Activated CD4-positive, alpha-beta T cell treated with anti-CD3 and anti-CD28 coated beads for 36 hours (primary cell): ENCODE measurements around the gene RPL4. TPM values are rescaled to one million over a fixed set of nuclear protein-coding genes. Genes with fewer than 3 reads are reported as not detected.
"Not testable (repeated sequence)": the region's sequence is repeated elsewhere in the genome, so short reads cannot be mapped to it uniquely, and the experiment has no call there.

ENCODE experiments used
- ATAC-seq: fragments of 200-7000 bp; cut with Tn5 transposase; one replicate; pipeline ENCODE4 v1.10.0; 2021; ENCODE audit warnings: mild to moderate bottlenecking, moderate library complexity
- CTCF ChIA-PET: fragments of 350-600 bp; sonication (Branson Sonifier 250); formaldehyde crosslinking; loops from one replicate; lab custom pipeline; 2021; ENCODE audit warnings: antibody characterized with exemption; lab: Charles Lee
- POLR2A ChIA-PET: fragments of 350-600 bp; sonication (Branson Sonifier 250); formaldehyde crosslinking; loops from one replicate; lab custom pipeline; 2021; ENCODE audit warnings: antibody characterized with exemption, inconsistent platforms; lab: Charles Lee
- DNase-seq: peaks from one replicate; pipeline ENCODE4 v3.0.0-alpha.2; 2020
- H3K27ac Mint-ChIP-seq: one replicate; pipeline ENCODE4 v1.8.0; 2021; ENCODE audit warnings: mixed read lengths
- H3K27me3 Mint-ChIP-seq: one replicate; pipeline ENCODE4 v1.8.0; 2021; ENCODE audit warnings: mixed read lengths
- H3K36me3 Mint-ChIP-seq: one replicate; pipeline ENCODE4 v1.8.0; 2021; ENCODE audit warnings: low read depth, mixed read lengths
- H3K4me1 Mint-ChIP-seq: one replicate; pipeline ENCODE4 v1.8.0; 2021; ENCODE audit warnings: mixed read lengths
- H3K4me3 Mint-ChIP-seq: one replicate; pipeline ENCODE4 v1.8.0; 2021; ENCODE audit warnings: mild to moderate bottlenecking, moderate library complexity, mixed read lengths
- H3K9me3 Mint-ChIP-seq: one replicate; pipeline ENCODE4 v1.8.0; 2021; ENCODE audit warnings: low read depth, mixed read lengths
- intact Hi-C, 2 experiments: fragments of 100-400 bp; cut with DNase I in 1 of 2; cut with micrococcal nuclease in 1 of 2; formaldehyde crosslinking; loops; one replicate each; pipeline versions ENCODE4 v1.14.2 to v1.15.1; 2022 to 2024; cut with DNase I, micrococcal nuclease
- total RNA-seq, 2 experiments: library from RNA; stranded (reverse); gene quantifications; one replicate each; pipeline ENCODE4 v1.2.3, GENCODE V29; 2021

RPL4 gene
- total RNA-seq, 2 experiments from 2014 or later = 4,227 to 4,959 TPM

DNA sequence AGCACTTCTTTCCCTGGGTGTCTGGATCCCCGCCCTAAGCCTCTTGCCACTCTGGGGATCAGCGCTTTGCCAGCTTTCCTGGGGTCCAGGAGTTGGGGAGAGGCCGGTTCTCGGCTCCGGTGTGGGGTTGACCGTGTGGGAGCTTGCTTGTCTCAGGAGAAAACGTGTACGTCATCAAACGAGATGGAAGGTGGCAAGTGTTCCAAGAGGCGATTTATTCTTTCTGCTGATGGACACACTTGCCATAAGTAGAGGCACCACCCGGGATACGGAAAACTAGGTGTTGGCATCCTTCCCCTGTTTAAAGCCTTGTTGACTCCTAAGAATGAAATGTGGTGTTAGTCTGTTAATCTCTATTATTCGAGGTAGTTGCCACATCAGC is 766 bp upstream of the RPL4 start:
- CTCF ChIA-PET = interaction anchor here (0.7 to 2.8 kb wide), 6 partner anchors 8 to 437 kb away, joined by 3 to 15 read pairs (median 5); partner anchors contain the start of genes MAP2K1 and SNAPC5
- H3K4me1 Mint-ChIP-seq = peaks cover 50% of the 10 kb centered on the region
- peak overlapping the region; percentile 88 for H3K4me3 Mint-ChIP-seq
- intact Hi-C loops = loop anchor here (1.0 to 10.0 kb wide), 8 partner anchors 8 to 1321 kb away; partner anchors contain the start of genes SNAPC5 (in 2 of the 2), CLPX (in 1 of the 2), DENND4A (in 1 of the 2) and DPP8 (in 1 of the 2)
- POLR2A ChIA-PET = interaction anchor here (0.8 kb wide), 1 partner anchor 11 kb away, joined by 3 read pairs; no protein-coding TSS in a partner anchor
- peak overlapping the region; percentile 98 for H3K27ac Mint-ChIP-seq
- ATAC-seq = no peak
- DNase-seq = no peak
- no peaks in the 10 kb centered on the region for H3K27me3 Mint-ChIP-seq
- H3K36me3 Mint-ChIP-seq = peaks cover 49% of the 10 kb centered on the region
- H3K9me3 Mint-ChIP-seq = no peaks in the 10 kb centered on the region

- ChIA-PET CTCF (interaction anchor here (2.8 kb wide), 1 partner anchor 117 kb away, joined by 15 read pairs; the partner anchor contains the start of gene MAP2K1), POLR2A (interaction anchor here (0.6 to 0.8 kb wide), 2 partner anchors 12 to 743 kb away, joined by 3 to 5 read pairs; no protein-coding TSS in a partner anchor)
- no peaks in the 10 kb centered on the region for H3K27me3 Mint-ChIP-seq
- H3K4me1 Mint-ChIP-seq = peaks cover 58% of the 10 kb centered on the region
- no peaks in the 10 kb centered on the region for H3K9me3 Mint-ChIP-seq
- peak overlapping the region; percentile 88 for H3K4me3 Mint-ChIP-seq
- ATAC-seq = no peak
- intact Hi-C loops = loop anchor here (1.0 to 10.0 kb wide), 11 partner anchors 117 to 1319 kb away; partner anchors contain the start of genes MAP2K1 (in 2 of the 2), TIPIN (in 2 of the 2), CLPX (in 1 of the 2) and DENND4A (in 1 of the 2)
- peak overlapping the region; percentile 98 for H3K27ac Mint-ChIP-seq
- DNase-seq = no peak
- H3K36me3 Mint-ChIP-seq = peaks cover 57% of the 10 kb centered on the region
These were observed 684 bp downstream of the RPL4 start for GRCh38 chr15:66503780-66504562.

DNA sequence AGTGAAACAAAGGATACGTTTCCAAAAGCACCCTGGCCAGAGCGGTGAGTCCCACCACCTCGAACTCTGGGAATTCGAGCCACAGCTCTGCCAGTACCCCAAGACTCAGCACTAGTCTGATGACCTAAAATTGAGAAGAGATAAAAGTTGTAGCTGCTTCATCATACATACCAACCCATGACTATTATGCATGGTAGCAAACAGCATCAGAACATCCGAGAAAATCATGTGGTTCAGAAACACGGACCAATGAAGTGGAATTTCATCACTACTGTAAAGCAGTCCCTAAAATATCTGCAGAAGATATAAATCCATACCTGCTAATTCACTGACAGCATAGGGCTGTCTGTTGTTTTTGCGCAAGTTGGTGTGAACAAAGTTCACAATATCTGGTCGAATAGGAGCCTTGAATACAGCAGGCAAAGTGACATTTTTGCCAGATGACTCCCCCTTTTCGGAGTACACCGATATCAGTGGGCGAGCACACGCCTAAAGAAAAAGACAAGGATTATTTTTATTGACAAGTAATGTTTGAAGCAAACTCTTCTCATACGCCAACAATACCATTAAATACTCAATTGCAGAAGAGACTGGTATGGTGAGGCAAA is 1.5 kb downstream of the RPL4 start:
- ATAC-seq, POLR2A ChIA-PET, H3K9me3 Mint-ChIP-seq, H3K27me3 Mint-ChIP-seq, DNase-seq: not testable (repeated sequence)
- CTCF ChIA-PET = interaction anchor here (2.8 kb wide), 1 partner anchor 117 kb away, joined by 15 read pairs; the partner anchor contains the start of gene MAP2K1
- intact Hi-C loops = loop anchor here in 1 of 2 experiments (10.0 kb wide), 3 partner anchors 708 to 1318 kb away; partner anchors contain the start of genes CLPX, DENND4A and RNU5B-1
- Mint-ChIP-seq H3K27ac (peak overlapping the region; percentile 98), H3K36me3 (peaks cover 62% of the 10 kb centered on the region), H3K4me3 (peak overlapping the region; percentile 88), H3K4me1 (peaks cover 60% of the 10 kb centered on the region)

DNA sequence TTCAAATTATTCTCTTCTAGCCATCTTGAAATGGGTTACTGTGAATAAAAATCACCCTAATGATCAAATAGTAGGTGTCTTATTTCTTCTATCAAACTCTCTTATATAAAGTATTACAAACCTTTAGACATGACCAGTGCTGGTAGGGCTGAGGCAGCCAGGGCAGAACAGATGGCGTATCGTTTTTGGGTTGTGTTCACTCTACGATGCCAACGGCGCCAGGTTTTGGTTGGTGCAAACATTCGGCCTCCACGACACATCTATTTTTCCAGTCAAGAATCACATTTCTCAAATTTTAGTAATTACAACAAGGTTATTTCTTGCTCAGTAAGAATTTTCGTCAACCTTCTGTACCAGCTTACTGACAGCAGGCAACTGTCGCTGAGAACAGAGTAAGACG is 2.2 kb downstream of the RPL4 start:
- H3K4me1 Mint-ChIP-seq = peaks cover 59% of the 10 kb centered on the region
- ChIA-PET CTCF (no interaction called here), POLR2A (no interaction called here)
- H3K36me3 Mint-ChIP-seq = peaks cover 68% of the 10 kb centered on the region
- ATAC-seq (no peak), DNase-seq (no peak)
- H3K27ac Mint-ChIP-seq = peak overlapping the region; percentile 98
- no peaks in the 10 kb centered on the region for H3K9me3 Mint-ChIP-seq
- H3K4me3 Mint-ChIP-seq = peak overlapping the region; percentile 88
- intact Hi-C loops = loop anchor here in 1 of 2 experiments (10.0 kb wide), 3 partner anchors 708 to 1318 kb away; partner anchors contain the start of genes CLPX, DENND4A and RNU5B-1
- H3K27me3 Mint-ChIP-seq = no peaks in the 10 kb centered on the region

- ChIA-PET POLR2A (interaction anchor here (1.3 kb wide), 1 partner anchor 112 kb away, joined by 4 read pairs; no protein-coding TSS in a partner anchor), CTCF (interaction anchor here (1.1 to 3.5 kb wide), 2 partner anchors 42 to 146 kb away, joined by 3 to 22 read pairs; no protein-coding TSS in a partner anchor)
- ATAC-seq, DNase-seq, H3K9me3 Mint-ChIP-seq, H3K27me3 Mint-ChIP-seq: not testable (repeated sequence)
- Mint-ChIP-seq H3K4me3 (peak overlapping the region; percentile 46), H3K4me1 (peaks cover 54% of the 10 kb centered on the region), H3K27ac (peak overlapping the region; percentile 88), H3K36me3 (peaks cover 83% of the 10 kb centered on the region)
- intact Hi-C loops = loop anchor here in 1 of 2 experiments (10.0 kb wide), 3 partner anchors 706 to 1316 kb away; partner anchors contain the start of genes CLPX, DENND4A and RNU5B-1
These were observed 4.3 kb downstream of the RPL4 start for GRCh38 chr15:66500346-66500745.

DNA sequence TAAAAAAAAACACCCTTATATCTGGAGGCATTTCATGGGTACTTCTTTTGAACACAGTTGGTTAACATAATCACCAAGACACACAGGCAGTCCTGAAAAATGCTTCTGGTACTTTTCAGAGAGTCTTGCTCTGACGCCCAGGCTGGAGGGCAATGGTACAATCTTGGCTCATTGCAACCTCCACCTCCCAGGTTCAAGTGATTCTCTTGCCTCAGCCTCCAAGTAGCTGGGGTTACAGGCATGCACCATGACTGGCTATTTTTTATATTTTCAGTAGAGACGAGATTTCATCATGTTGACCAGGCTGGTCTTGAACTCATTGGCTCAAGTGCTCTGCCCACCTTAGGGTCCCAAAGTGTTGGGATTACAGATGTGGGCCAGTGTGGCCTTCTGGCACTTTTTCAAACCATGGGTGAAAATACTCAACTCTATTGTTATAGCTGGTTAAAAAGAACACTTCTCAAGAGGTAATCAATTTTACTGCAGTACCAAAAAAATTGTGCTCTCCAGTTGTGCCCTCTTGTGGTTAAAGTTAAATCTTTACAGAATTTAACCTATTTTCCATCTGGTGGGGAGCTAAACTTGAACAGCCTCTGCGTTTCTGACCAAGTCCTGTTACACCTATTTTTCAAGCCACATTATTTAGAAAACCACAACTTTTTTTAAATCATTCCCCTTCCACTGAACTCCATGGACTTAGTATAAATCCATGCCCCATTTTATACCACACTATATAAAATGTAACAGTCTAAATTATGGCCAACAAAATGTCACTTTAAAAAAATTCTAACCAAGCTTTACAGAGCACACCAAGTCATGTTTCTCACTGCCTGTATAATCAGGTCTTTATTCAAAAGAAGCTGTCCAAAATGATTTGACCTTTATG is 5.9 kb downstream of the RPL4 start:
- Mint-ChIP-seq H3K4me1 (peaks cover 61% of the 10 kb centered on the region), H3K27me3 (no peaks in the 10 kb centered on the region), H3K4me3 (peak overlapping the region; percentile 85), H3K36me3 (peaks cover 87% of the 10 kb centered on the region), H3K9me3 (no peaks in the 10 kb centered on the region), H3K27ac (peak overlapping the region; percentile 93)
- DNase-seq = no peak
- POLR2A ChIA-PET = interaction anchor here (1.0 to 2.5 kb wide), 5 partner anchors 109 to 147 kb away, joined by 3 to 25 read pairs (median 4); partner anchors contain the start of genes MAP2K1 and TIPIN
- intact Hi-C loops = loop anchor here in 1 of 2 experiments (1.0 to 5.0 kb wide), 2 partner anchors 246 to 631 kb away; partner anchors contain the start of gene RAB11A
- CTCF ChIA-PET = interaction anchor here (0.7 to 3.5 kb wide), 28 partner anchors 9 to 1013 kb away, joined by 3 to 26 read pairs (median 4); partner anchors contain the start of gene MAP2K1
- ATAC-seq = no peak

DNA sequence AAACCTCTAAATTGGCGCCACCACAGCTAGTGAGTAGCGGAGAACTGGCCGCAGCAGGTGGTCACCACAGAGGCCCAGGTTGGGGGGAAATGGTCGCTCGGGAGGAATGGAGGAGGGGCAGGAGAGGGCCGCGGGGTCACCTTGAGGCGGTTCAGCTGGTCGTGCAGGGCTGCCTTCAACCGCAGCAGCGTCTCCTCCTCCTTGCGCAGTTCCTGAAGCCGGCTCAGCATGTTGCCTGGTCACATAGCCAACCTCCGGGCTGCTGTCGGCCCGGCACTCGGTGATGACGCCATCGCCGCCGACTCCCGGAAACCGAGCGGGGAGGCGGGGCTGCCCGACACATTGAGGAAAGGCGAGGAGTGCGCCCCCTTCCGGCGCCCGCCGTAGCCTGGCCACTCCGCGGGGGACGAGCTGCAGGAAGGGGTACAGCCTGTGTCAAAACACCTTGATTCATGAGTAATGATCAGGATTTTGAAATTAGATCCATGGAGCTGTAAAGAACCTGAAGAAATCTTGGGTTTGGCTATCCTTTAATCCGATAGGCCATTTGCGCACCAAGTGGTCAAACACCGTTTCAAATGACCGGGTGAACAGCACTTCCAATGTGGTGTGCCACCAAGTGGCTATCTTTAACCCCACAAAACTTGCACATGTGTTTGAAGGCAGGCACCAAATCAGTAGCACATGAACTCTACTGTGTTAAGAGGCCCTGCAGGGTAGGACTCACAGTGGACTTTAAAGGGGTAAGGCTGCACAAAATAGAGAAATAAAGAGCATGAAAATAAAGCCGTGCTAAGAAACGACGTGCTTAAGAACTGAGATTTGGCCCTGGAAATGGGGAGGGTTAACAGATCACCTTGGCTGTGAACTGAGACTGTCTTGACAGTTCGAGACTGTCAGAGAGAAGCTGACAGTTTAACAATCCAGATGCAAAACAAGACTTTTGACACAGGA is 6.9 kb downstream of the RPL4 start, which contains the start of gene SNAPC5:
TSS of gene SNAPC5 (minus strand) at position 261 of the 954 bp plus-strand sequence. CDS start at position 230, 31 bp downstream.
- Mint-ChIP-seq H3K27ac (peak within 1 kb of the TSS; percentile 93), H3K4me3 (peak within 1 kb of the TSS; percentile 85), H3K9me3 (no peaks in the 10 kb centered on the region), H3K27me3 (no peaks in the 10 kb centered on the region), H3K4me1 (peaks cover 56% of the 10 kb centered on the region), H3K36me3 (peaks cover 85% of the 10 kb centered on the region)
- peak; percentile 99 for DNase-seq
- intact Hi-C loops = loop anchor here (1.0 to 5.0 kb wide), 10 partner anchors 8 to 1557 kb away; partner anchors contain the start of genes MAP2K1 (in 2 of the 2), TIPIN (in 2 of the 2), ZWILCH (in 2 of the 2) and DIS3L (in 1 of the 2)
- POLR2A ChIA-PET = interaction anchor here (0.6 to 2.5 kb wide), 13 partner anchors 10 to 1002 kb away, joined by 3 to 25 read pairs (median 3); partner anchors contain the start of genes DENND4A, MAP2K1 and TIPIN
- ATAC-seq = peak; percentile 90
- CTCF ChIA-PET = interaction anchor here (0.7 to 3.5 kb wide), 29 partner anchors 8 to 1014 kb away, joined by 3 to 26 read pairs (median 4); partner anchors contain the start of gene MAP2K1

GRCh38 chr15:66496951-66497501 is 7.6 kb downstream of the RPL4 start:
- CTCF ChIA-PET = interaction anchor here (0.9 to 3.5 kb wide), 15 partner anchors 8 to 202 kb away, joined by 3 to 26 read pairs (median 6); partner anchors contain the start of genes MAP2K1 and ZWILCH
- peaks cover 79% of the 10 kb centered on the region for H3K36me3 Mint-ChIP-seq
- H3K27ac Mint-ChIP-seq = peak overlapping the region; percentile 93
- H3K27me3 Mint-ChIP-seq = no peaks in the 10 kb centered on the region
- ATAC-seq = peak; percentile 18
- no peak for DNase-seq
- POLR2A ChIA-PET = interaction anchor here (0.7 to 2.5 kb wide), 9 partner anchors 11 to 966 kb away, joined by 3 to 25 read pairs (median 3); partner anchors contain the start of genes DENND4A, MAP2K1 and TIPIN
- no peaks in the 10 kb centered on the region for H3K9me3 Mint-ChIP-seq
- intact Hi-C loops = loop anchor here (1.0 to 5.0 kb wide), 9 partner anchors 8 to 1557 kb away; partner anchors contain the start of genes MAP2K1 (in 2 of the 2), TIPIN (in 2 of the 2), ZWILCH (in 2 of the 2) and DIS3L (in 1 of the 2)
- peaks cover 50% of the 10 kb centered on the region for H3K4me1 Mint-ChIP-seq
- H3K4me3 Mint-ChIP-seq = peak overlapping the region; percentile 85
